Measurements from ENCODE around the gene ZDHHC7.

DNA sequence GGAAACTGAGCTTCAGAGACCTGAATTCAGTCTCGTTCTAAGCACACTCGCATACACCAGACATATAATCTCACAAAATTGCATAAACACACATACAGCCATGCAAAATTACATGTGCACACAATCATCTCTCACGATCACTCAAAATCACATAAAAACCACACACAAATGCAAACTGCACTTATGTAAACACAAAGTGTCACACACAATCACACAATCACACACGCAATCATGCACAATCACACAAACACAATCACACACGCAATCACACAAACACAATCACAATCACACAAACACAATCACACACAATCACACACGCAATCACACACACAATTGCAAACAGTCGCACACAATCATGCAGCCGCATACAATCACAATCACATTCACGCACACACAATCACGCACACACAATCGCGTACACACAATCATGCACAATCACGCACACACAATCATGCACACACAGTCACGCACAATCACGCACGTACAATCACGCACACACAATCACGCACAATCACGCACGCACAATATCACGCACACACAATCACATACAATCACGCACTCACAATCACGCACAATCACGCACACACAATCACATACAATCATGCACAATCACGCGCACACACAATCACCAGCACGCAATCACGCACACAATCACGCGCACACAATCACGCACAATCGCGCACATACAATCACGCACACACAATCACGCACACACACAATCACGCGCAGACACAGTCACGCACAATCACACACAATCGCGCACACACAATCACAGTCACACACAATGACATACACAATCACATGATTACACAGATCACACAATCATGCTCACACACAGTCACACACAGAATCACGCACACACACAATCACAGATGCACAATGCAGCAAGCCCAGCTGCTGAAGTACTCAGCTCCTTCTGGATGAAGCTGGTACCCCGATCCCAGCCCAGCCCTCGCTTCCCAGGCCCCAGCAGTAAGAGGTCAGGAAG, 45.6 kb downstream of the ZDHHC7 start:
- TF ChIP-seq, protein P1, sequence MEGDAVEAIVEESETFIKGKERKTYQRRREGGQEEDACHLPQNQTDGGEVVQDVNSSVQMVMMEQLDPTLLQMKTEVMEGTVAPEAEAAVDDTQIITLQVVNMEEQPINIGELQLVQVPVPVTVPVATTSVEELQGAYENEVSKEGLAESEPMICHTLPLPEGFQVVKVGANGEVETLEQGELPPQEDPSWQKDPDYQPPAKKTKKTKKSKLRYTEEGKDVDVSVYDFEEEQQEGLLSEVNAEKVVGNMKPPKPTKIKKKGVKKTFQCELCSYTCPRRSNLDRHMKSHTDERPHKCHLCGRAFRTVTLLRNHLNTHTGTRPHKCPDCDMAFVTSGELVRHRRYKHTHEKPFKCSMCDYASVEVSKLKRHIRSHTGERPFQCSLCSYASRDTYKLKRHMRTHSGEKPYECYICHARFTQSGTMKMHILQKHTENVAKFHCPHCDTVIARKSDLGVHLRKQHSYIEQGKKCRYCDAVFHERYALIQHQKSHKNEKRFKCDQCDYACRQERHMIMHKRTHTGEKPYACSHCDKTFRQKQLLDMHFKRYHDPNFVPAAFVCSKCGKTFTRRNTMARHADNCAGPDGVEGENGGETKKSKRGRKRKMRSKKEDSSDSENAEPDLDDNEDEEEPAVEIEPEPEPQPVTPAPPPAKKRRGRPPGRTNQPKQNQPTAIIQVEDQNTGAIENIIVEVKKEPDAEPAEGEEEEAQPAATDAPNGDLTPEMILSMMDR (IDR thresholded peaks at IDR 0.05; ENCODE audit: low read depth, low read length, poor library complexity, severe bottlenecking): no peak
- no peak for TF ChIP-seq EZH2phosphoT487 (IDR thresholded peaks at IDR 0.05; ENCODE audit: borderline replicate concordance, low read length)

Data from DOHH2 (cell line).